Left ventricle myocardium inferior (tissue), 1 donor: ENCODE results near the gene PACSIN1. TPM values are rescaled to one million over a fixed set of nuclear protein-coding genes. Genes with fewer than 3 reads are reported as not detected.

ENCODE experiments used
- DNase-seq: peaks from one replicate; pipeline ENCODE4 v3.0.0-alpha.2; 2020
- H3K27ac ChIP-seq: fragments of 200-600 bp; replicated peaks from 2 replicates; pipeline ENCODE4 v1.8.0; 2021
- H3K27me3 ChIP-seq: fragments of 200-600 bp; 2 replicates; pipeline ENCODE4 v1.8.0; 2021; ENCODE audit warnings: low read depth
- H3K36me3 ChIP-seq: fragments of 200-600 bp; 2 replicates; pipeline ENCODE4 v1.8.0; 2021
- H3K4me1 ChIP-seq: fragments of 200-600 bp; 2 replicates; pipeline ENCODE4 v1.8.0; 2021
- H3K4me3 ChIP-seq: fragments of 200-600 bp; 2 replicates; pipeline ENCODE4 v1.8.0; 2021; ENCODE audit warnings: mild to moderate bottlenecking, moderate library complexity
- H3K9me3 ChIP-seq: fragments of 200-600 bp; replicated peaks from 2 replicates; pipeline ENCODE4 v1.8.0; 2021
- intact Hi-C: fragments of 100-400 bp; cut with micrococcal nuclease; formaldehyde crosslinking; loops from one replicate; pipeline ENCODE4 v1.11.0; 2022
- total RNA-seq: library from RNA; stranded (reverse); fragmentation: NEBNext Ultra II Directional; extraction: Animal tissue kit (Norgen Biotek cat#: 25700); gene quantifications from one replicate; pipeline ENCODE4 v1.2.1, GENCODE V29; 2021
- TF ChIP-seq, protein P1 (sequence below): fragments of 200-600 bp; IDR thresholded peaks from 2 replicates; pipeline ENCODE4 v1.8.0; 2021; ENCODE audit warnings: antibody characterized with exemption, mild to moderate bottlenecking, borderline replicate concordance
- donor health status: DM: no; HTN: yes; CAD: no; lungs with severe emphysema.

PACSIN1 gene
- total RNA-seq, 1 donor from 2014 or later, result 15.2 TPM

DNA sequence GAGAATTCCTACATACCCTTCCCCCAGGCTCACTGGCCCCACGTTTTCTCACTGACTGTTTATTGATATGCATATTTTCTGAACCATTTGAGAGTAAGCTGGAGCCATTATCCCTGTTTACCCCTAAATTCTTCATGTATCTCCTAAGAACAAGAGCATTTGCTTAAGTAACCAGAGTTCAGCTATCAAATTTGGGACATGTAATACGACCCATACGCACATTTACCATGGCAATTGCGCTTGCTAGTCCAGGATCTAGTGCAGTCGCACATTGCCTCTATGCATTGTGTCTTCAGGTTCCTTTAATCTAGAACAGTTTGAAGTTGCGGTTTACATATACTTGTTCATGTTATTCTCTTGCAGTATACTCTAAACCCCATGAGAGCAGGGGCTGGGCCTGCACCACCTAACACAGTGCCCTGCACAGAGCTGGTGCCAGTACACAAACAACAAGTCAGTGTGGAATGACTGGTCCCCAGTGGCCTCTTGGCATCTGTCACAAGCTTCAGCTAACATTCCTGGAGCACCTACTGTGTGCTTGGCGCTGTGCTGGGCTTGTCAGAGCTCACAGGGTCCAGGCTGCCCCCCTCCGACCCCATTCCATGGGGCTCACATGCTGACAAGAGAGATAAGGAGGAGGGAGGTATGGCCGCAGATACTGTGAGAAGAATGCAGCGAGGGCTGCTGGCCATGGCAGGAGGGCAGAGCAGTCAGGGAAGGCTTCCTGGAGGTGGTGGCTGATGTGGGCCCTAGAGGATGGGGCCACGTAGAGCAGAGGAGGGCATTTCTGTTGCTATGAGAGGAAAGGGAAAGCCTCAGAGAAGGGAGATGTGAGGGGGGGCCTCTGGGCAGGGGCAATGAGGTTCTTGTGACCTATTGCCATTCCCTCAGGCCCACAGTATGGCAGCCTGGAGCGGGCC is 62.1 kb downstream of the PACSIN1 start:
- DNase-seq, result no peak
- no peak overlapping the region for H3K27ac ChIP-seq
- intact Hi-C loops, result loop anchor here (5.0 kb wide), 1 partner anchor 79 kb away; no protein-coding TSS in a partner anchor
- H3K36me3 ChIP-seq, result no peaks in the 10 kb centered on the region
- H3K4me3 ChIP-seq, result no peak overlapping the region
- H3K9me3 ChIP-seq, result no peaks in the 10 kb centered on the region
- H3K4me1 ChIP-seq, result peaks cover 16% of the 10 kb centered on the region
- H3K27me3 ChIP-seq, result no peaks in the 10 kb centered on the region
- TF ChIP-seq, protein P1, sequence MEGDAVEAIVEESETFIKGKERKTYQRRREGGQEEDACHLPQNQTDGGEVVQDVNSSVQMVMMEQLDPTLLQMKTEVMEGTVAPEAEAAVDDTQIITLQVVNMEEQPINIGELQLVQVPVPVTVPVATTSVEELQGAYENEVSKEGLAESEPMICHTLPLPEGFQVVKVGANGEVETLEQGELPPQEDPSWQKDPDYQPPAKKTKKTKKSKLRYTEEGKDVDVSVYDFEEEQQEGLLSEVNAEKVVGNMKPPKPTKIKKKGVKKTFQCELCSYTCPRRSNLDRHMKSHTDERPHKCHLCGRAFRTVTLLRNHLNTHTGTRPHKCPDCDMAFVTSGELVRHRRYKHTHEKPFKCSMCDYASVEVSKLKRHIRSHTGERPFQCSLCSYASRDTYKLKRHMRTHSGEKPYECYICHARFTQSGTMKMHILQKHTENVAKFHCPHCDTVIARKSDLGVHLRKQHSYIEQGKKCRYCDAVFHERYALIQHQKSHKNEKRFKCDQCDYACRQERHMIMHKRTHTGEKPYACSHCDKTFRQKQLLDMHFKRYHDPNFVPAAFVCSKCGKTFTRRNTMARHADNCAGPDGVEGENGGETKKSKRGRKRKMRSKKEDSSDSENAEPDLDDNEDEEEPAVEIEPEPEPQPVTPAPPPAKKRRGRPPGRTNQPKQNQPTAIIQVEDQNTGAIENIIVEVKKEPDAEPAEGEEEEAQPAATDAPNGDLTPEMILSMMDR, result no peak

DNA sequence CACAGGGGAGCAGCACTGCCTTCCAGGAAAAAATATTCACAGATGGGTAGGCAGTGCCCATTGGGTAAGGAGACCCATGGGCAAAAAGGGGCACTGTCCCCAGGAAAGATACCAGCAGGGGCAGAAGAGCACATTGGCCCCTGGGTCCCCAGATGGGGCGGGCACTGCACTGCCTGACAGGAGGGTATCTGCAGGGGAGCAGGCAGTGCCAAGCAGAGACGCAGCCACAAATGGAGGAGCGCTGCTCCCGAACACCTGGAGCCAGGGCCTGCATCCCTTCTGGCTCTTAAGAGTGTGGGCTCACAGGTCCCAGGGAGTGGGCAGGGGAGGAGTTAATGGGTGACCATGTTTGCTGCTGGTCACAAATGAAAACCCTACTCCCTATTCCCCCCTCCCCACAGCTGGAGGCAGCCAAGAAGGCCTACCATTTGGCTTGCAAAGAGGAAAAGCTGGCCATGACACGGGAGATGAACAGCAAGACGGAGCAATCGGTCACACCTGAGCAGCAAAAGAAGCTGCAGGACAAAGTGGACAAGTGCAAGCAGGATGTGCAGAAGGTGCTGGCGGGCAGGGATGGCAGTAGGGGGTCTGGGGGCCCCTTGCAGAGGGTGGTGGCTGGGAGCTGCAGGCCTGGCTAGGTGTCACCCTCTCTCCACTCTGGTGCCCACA is 63.3 kb downstream of the PACSIN1 start:
- Histone ChIP-seq H3K9me3 (no peaks in the 10 kb centered on the region), H3K36me3 (no peaks in the 10 kb centered on the region), H3K27me3 (no peaks in the 10 kb centered on the region), H3K27ac (no peak overlapping the region), H3K4me1 (peaks cover 16% of the 10 kb centered on the region), H3K4me3 (no peak overlapping the region)
- DNase-seq, result no peak
- TF ChIP-seq, protein P1, result no peak
- intact Hi-C loops, result loop anchor here (5.0 kb wide), 1 partner anchor 78 kb away; no protein-coding TSS in a partner anchor

DNA sequence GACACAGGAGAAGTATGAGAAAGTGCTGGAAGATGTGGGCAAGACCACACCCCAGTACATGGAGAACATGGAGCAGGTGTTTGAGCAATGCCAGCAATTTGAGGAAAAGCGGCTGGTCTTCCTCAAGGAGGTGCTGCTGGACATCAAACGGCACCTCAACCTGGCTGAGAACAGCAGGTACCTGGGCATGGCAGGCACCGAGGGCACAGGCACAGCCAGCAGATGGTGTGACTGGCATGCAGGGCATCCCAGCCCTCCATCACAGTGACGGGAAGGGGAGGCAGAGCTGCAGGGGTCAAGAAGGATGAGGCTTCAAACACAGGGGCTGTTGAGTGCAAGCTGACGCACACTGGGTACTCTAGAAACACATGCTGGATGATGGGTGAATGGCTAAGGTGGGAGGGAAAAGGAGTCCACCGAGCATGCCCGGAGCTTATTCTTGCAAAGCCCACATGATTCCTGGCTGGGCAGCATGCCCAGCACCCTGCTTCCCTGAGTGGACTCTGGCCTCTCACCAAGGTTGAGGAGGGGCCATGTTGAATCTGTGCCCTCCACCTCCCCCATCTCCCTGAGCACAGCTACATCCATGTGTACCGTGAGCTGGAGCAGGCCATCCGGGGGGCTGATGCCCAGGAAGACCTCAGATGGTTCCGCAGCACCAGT is 63.9 kb downstream of the PACSIN1 start:
- no peak overlapping the region for H3K4me3 ChIP-seq
- no peaks in the 10 kb centered on the region for H3K27me3 ChIP-seq
- no peaks in the 10 kb centered on the region for H3K36me3 ChIP-seq
- peak; percentile 42 for DNase-seq
- H3K27ac ChIP-seq, result no peak overlapping the region
- intact Hi-C loops, result loop anchor here (5.0 kb wide), 1 partner anchor 78 kb away; no protein-coding TSS in a partner anchor
- no peaks in the 10 kb centered on the region for H3K9me3 ChIP-seq
- TF ChIP-seq, protein P1, result no peak
- peaks cover 16% of the 10 kb centered on the region for H3K4me1 ChIP-seq

DNA sequence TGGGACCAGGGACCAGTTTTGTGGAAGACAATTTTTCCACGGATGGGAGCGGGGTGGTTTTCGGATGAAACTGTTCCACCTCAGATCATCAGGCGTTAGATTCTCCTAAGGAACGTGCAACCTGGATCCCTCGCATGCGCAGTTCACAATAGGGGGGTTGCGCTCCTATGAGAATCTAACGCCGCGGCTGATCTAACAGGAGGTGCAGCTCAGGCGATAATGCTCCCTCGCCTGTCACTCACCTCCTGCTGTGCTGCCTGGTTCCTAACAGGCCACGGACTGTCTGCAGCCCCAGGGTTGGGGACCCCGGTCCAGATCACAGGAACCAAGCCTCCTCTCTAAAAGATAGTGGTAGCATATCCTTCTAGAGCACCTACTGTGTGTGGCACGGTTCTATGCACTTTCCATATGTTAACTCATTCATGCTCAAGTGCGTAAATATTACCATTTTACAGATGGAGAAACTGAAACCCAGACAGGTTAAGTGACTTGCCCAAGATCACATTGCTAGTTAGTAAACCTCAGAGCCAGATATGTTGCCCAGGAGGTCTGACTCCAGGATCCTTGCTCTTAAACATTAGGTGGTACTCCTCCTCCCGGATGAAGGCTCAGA is 65.0 kb downstream of the PACSIN1 start:
- intact Hi-C loops, result no loop called here
- Histone ChIP-seq H3K4me1 (peaks cover 16% of the 10 kb centered on the region), H3K4me3 (no peak overlapping the region)

More for the DNA sequence above, 65.0 kb downstream of the PACSIN1 start:
- Histone ChIP-seq H3K27me3 (no peaks in the 10 kb centered on the region), H3K27ac (no peak overlapping the region), H3K9me3 (no peaks in the 10 kb centered on the region), H3K36me3 (no peaks in the 10 kb centered on the region)
- no peak for DNase-seq
- TF ChIP-seq, protein P1, result no peak
